ENCODE results near the gene ZFP82.

Gene ZFP82

GRCh38 chr19:36401475-36401874, 17.0 kb downstream of the ZFP82 start:
- Histone ChIP-seq H3K4me3 (no peak overlapping the region), H3K9me3 (no peaks in the 10 kb centered on the region), H3K27me3 (ENCODE audit: low read depth) (no peaks in the 10 kb centered on the region), H3K4me1 (no peaks in the 10 kb centered on the region), H3K36me3 (replicated peaks) (no peaks in the 10 kb centered on the region)
- in situ Hi-C loops (cut with MboI; ENCODE audit: low sequenced_read_pairs): no loop called here
- no peak for DNase-seq (ENCODE audit: low spot score in 2 of 2)

- in situ Hi-C loops (cut with MboI; ENCODE audit: low sequenced_read_pairs): no loop called here
- Histone ChIP-seq H3K36me3 (replicated peaks) (no peaks in the 10 kb centered on the region), H3K27me3 (ENCODE audit: low read depth) (no peaks in the 10 kb centered on the region), H3K4me3 (no peak overlapping the region), H3K9me3 (peaks cover 4% of the 10 kb centered on the region; the same call in 1 of the 2 replicates), H3K4me1 (no peaks in the 10 kb centered on the region)
- no peak for DNase-seq (ENCODE audit: low spot score in 2 of 2)
These were observed 19.9 kb downstream of the ZFP82 start for GRCh38 chr19:36398571-36398970.

GRCh38 chr19:36392916-36393673, 25.3 kb downstream of the ZFP82 start:
- Histone ChIP-seq H3K27me3 (ENCODE audit: low read depth) (no peaks in the 10 kb centered on the region), H3K4me1 (no peaks in the 10 kb centered on the region), H3K9me3 (peaks cover 4% of the 10 kb centered on the region; the same call in 1 of the 2 replicates), H3K36me3 (replicated peaks) (no peaks in the 10 kb centered on the region), H3K4me3 (no peak overlapping the region)
- in situ Hi-C loops (cut with MboI; ENCODE audit: low sequenced_read_pairs): no loop called here
- DNase-seq (ENCODE audit: low spot score in 2 of 2): no peak

- H3K4me3 ChIP-seq: peak overlapping the region; percentile 94
- in situ Hi-C loops (cut with MboI; ENCODE audit: low sequenced_read_pairs): no loop called here
- H3K27me3 ChIP-seq (ENCODE audit: low read depth): no peaks in the 10 kb centered on the region
- 0 out of 2 replicates have a peak, but pooled peaks cover 3% of the 10 kb centered on the region for H3K4me1 ChIP-seq
- H3K36me3 ChIP-seq (replicated peaks): no peaks in the 10 kb centered on the region
- H3K9me3 ChIP-seq: peaks cover 6% of the 10 kb centered on the region
- no peak for DNase-seq (ENCODE audit: low spot score in 2 of 2)
These were observed 39.0 kb downstream of the ZFP82 start for GRCh38 chr19:36379510-36379819.

GRCh38 chr19:36378625-36379509, 39.6 kb downstream of the ZFP82 start, which contains the start of gene ZFP14:
TSS of gene ZFP14 (minus strand) at chr19:36379201. CDS start at chr19:36367892, 11,309 bp downstream.
- DNase-seq (ENCODE audit: low spot score in 2 of 2): peak; percentile 88 to 93
- Histone ChIP-seq H3K27me3 (ENCODE audit: low read depth) (no peaks in the 10 kb centered on the region), H3K36me3 (replicated peaks) (no peaks in the 10 kb centered on the region), H3K4me1 (0 out of 2 replicates have a peak, but pooled peaks cover 3% of the 10 kb centered on the region), H3K4me3 (peak within 1 kb of the TSS; percentile 94), H3K9me3 (peaks cover 6% of the 10 kb centered on the region)
- in situ Hi-C loops (cut with MboI; ENCODE audit: low sequenced_read_pairs): no loop called here

GRCh38 chr19:36377541-36378178, 40.8 kb downstream of the ZFP82 start:
- DNase-seq (ENCODE audit: low spot score in 2 of 2): no peak
- H3K4me3 ChIP-seq: no peak overlapping the region; the same call in 1 of the 2 replicates
- H3K9me3 ChIP-seq: peaks cover 6% of the 10 kb centered on the region
- H3K27me3 ChIP-seq (ENCODE audit: low read depth): no peaks in the 10 kb centered on the region
- H3K36me3 ChIP-seq (replicated peaks): no peaks in the 10 kb centered on the region
- 0 out of 2 replicates have a peak, but pooled peaks cover 3% of the 10 kb centered on the region for H3K4me1 ChIP-seq
- in situ Hi-C loops (cut with MboI; ENCODE audit: low sequenced_read_pairs): no loop called here

- in situ Hi-C loops (cut with MboI; ENCODE audit: low sequenced_read_pairs): no loop called here
These were observed 44.7 kb downstream of the ZFP82 start for GRCh38 chr19:36373638-36374156.

GRCh38 chr19:36371886-36372285, 46.6 kb downstream of the ZFP82 start:
- peaks cover 3% of the 10 kb centered on the region; the same call in 1 of the 2 replicates for H3K9me3 ChIP-seq
- H3K4me1 ChIP-seq: no peaks in the 10 kb centered on the region
- no peak for DNase-seq (ENCODE audit: low spot score in 2 of 2)
- no peak overlapping the region for H3K4me3 ChIP-seq
- no peaks in the 10 kb centered on the region for H3K27me3 ChIP-seq (ENCODE audit: low read depth)
- no peaks in the 10 kb centered on the region for H3K36me3 ChIP-seq (replicated peaks)
- in situ Hi-C loops (cut with MboI; ENCODE audit: low sequenced_read_pairs): no loop called here

More at GRCh38 chr19:36373638-36374156, 44.7 kb downstream of the ZFP82 start:
- no peak for DNase-seq (ENCODE audit: low spot score in 2 of 2)
- no peaks in the 10 kb centered on the region for H3K36me3 ChIP-seq (replicated peaks)
- H3K4me3 ChIP-seq: no peak overlapping the region
- H3K27me3 ChIP-seq (ENCODE audit: low read depth): no peaks in the 10 kb centered on the region
- 0 out of 2 replicates have a peak, but pooled peaks cover 3% of the 10 kb centered on the region for H3K4me1 ChIP-seq
- peaks cover 3% of the 10 kb centered on the region; the same call in 1 of the 2 replicates for H3K9me3 ChIP-seq

- in situ Hi-C loops (cut with MboI; ENCODE audit: low sequenced_read_pairs): no loop called here
- no peak for DNase-seq (ENCODE audit: low spot score in 2 of 2)
- no peaks in the 10 kb centered on the region for H3K27me3 ChIP-seq (ENCODE audit: low read depth)
- no peak overlapping the region for H3K4me3 ChIP-seq
- no peaks in the 10 kb centered on the region for H3K9me3 ChIP-seq
- H3K4me1 ChIP-seq: no peaks in the 10 kb centered on the region
- H3K36me3 ChIP-seq (replicated peaks): no peaks in the 10 kb centered on the region
These were observed 54.6 kb downstream of the ZFP82 start for GRCh38 chr19:36363845-36364244.

Data from HAP-1 (cell line).